Smooth muscle cell of the brain vasculature (primary cell): ENCODE data around the gene UBA52.

ENCODE experiments used
- DNase-seq: peaks from one replicate; pipeline ENCODE4 v3.0.0-alpha.2; 2012; ENCODE audit warnings: low read depth, low spot score

The UBA52 gene

DNA sequence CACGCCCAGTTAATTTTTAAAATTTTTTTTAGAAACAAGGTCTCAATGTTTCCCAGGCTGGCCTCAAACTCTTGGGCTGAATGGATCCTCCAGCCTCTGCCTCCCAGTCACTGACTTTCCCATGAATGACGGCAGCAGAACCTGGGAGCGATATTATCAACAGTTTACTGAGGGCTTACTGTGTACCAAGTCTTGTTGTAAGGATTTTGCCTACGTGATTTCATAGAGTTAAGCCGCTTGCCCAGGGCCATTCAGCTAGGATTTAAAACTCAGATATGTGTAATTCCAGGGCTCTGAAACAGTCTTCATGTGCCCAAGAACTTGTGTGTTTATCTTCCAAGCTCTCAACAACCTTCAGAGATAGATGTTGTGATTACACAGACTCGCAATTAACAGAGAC, 20.0 kb upstream of the UBA52 start:
- DNase-seq: no peak

GRCh38 chr19:18557411-18558201, 14.1 kb upstream of the UBA52 start, which contains the start of gene KXD1:
Gene KXD1, plus strand, starts transcription at chr19:18557870. Its CDS starts 4,187 bp downstream, at chr19:18562057.
- DNase-seq: peak; percentile 96

GRCh38 chr19:18558202-18558555, 13.5 kb upstream of the UBA52 start:
- DNase-seq: no peak

GRCh38 chr19:18558604-18559003, 13.1 kb upstream of the UBA52 start:
- no peak for DNase-seq

DNA sequence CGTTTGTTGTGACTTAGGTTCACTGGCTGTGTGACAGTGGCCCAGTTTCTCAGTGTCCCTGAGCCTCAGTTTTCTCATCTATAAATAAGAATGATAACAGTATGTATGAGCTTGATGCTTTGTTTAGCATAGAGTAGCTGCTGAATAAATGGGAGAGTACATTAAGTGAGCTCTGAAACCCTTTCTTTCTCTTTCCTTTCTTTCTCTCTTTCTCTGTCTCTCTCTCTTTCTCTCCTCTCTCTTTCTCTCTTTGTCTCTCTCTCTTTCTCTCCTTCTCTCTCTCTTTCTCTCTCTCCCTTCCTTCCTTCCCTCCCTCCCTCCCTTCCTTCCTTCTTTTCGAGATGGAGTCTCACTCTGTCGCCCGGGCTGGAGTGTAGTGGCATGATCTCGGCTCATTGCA, 12.0 kb upstream of the UBA52 start:
- no peak for DNase-seq

- DNase-seq: no peak
Observed at GRCh38 chr19:18562086-18562485, 9.6 kb upstream of the UBA52 start.

- no peak for DNase-seq
Observed at GRCh38 chr19:18566953-18567352, 4.7 kb upstream of the UBA52 start.

- no peak for DNase-seq
Observed at GRCh38 chr19:18568367-18568766, 3.3 kb upstream of the UBA52 start.

DNA sequence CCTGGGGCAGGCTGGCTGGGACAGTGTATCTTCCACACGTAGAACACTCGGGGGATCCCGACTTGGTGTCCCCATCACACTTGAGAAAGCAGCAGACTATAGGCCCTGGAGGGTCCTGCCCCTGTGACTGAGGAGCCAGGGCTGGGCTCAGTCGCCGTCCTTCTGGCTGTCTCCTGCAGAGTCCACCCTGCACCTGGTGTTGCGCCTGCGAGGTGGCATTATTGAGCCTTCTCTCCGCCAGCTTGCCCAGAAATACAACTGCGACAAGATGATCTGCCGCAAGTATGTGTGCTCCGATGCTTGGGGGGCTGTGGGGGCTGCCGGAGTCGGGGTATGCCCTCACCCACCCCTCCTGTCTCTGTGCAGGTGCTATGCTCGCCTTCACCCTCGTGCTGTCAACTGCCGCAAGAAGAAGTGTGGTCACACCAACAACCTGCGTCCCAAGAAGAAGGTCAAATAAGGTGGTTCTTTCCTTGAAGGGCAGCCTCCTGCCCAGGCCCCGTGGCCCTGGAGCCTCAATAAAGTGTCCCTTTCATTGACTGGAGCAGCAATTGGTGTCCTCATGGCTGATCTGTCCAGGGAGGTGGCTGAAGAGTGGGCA, 3.1 kb downstream of the UBA52 start:
- no peak for DNase-seq

DNA sequence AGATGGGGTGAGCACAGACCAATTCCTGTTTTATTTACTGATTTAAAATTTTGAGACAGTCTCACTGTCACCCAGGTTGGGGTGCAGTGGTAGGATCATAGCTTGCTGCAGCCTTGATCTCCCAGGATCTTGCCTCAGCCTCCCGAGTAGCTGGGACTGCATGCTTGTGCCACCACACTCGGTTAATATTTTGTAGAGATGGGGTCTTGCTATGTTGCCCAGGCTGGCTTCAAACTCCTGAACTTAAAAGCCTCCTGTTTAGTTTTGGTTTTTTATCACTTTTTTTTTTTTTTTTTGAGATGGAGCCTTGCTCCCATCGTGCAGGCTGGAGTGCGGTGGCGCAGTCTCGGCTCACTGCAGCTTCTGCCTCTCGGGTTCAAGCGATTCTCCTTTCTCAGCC, 4.7 kb downstream of the UBA52 start:
- no peak for DNase-seq

GRCh38 chr19:18577365-18577914, 5.8 kb downstream of the UBA52 start:
- no peak for DNase-seq

DNA sequence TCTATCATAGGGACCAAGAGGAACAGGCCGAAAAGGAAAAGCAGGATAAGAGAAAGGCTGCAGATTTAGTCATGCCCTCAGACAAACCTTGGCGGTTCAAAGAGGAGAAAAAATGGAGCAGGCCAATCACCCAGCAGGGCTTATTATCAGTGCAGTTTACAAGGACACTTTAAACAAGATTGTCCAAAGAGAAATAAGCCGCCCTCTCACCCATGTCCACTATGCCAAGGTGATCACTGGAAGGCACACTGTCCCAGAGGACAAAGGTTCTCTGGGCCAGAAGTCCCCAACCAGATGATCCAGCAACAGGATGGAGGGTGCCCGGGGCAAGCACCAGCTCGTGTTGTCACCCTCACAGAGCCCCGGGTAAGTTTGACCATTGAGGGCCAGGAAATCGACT, 8.7 kb downstream of the UBA52 start:
- no peak for DNase-seq

DNA sequence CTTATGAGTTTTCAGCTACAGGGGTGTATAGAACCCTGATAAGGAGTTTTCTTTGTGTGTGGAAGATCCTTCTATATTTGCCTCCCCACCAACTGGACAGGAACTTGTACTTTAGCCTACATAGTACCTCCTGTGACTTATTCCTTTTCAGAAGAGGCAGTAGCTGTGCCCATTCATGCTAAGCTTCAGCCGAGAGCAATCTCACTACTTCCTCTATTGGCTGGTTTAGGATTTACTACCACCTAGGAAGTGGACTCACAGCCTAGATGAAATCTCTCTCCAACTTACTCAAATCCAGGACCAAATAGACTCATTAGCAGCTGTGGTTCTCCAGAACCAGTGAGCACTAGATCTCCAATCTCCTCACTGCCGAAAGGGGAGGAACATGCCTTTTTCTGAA, 14.6 kb downstream of the UBA52 start:
- DNase-seq: no peak

DNA sequence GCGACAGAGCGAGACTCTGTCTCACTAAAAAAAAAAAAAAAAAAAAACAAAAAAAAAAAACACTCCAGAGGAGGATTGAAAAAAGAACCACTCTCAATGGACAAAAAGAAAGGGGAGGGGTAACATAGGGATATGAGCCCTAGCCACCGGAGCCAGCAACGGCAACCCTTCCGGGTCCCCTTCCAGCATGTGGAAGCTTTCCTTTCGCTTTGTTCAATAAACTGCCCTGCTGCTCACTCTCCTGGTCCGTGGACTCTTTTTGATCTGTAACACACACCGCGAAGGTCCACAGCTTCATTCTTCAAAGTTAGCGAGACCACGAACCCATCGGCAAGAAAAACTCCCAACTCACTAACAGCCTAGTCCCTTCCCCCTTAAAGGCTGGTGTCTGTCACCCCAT, 15.9 kb downstream of the UBA52 start:
- DNase-seq: no peak

- DNase-seq: no peak
Observed at GRCh38 chr19:18587962-18588610, 16.4 kb downstream of the UBA52 start.

DNA sequence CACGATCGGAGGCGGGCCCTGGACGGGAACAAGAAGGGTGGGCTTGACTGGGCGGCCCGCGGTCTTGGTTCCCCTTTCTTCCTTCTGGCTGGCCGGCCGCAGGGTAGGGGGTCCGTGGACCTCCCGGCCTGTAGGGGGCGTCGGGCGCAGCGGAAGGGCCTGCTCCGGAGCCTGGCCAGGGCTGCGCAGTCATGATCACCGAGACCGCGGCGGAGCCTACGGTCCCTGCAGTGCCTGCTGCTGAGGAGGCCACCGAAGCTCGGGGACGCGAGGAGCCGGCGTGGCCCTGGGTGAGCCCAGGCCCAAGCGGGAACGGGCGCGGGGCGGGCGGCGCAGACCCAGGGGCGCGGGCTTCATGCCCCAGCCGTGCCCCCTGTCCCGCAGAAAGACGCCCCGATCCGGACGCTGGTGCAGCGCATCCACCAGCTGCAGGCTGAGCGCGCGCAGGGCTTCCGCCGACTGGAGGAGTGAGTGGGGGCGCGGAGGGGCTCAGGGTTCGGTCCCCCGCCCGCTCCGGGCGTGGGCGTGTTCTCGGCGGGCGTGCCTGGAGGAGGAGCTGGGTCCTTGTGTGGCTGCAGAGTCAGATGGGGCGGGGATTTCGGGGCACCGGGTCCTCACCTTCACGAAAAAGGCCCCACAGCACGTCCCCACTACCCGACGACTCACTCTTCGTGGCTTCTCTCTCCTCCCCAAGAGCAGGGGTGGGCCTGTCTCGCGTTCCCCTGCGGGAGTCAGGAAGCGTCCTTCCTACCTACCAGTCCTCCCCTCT, 17.1 kb downstream of the UBA52 start, which contains the start of gene REX1BD:
REX1BD (plus strand) TSS at position 188 of the 769 bp plus-strand sequence; CDS start at position 192, 4 bp downstream.
- no peak for DNase-seq

DNA sequence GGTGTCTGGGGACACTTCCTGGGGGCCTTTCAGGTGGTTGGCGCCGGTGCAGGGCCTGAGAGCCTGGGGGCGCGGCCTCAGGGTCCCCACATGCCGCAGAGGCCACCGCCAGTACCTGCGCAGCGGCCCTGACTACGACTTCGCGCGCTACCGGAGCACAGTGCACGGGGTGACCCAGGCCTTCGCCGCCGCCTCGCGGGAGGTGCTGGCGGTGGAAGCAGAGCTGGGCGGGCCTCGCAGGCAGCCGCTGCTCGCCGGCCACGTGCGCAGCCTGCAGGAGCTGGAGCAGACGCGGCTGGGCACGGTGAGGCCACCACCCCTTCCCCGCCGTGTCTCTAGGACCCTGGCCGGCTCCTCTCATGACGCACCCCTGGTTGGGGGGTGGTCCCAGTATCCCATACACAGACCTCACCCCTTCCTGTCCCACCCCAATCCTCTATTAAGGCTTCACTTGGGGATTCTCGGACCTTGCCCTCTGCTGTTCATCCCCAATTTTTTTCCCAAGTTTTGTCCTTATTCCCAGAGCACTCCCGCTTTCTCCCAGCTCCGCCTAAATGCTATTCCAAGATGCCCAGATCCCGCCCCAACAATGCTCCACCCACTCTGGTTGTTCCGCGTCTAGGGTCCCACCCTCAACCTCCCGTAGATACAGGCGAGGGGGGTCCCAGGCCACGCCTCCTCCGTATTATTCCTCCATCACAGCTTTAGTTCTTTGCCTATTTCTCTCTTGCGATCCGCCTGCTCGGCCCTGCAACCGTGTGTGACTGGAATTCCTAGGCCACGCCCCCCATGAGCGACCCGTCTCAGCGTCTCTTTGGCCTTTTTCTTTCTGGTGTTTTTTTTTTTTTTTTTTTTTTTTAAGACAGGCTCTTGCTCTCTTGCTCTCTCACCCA, 18.0 kb downstream of the UBA52 start:
- no peak for DNase-seq

GRCh38 chr19:18590273-18591272, 18.9 kb downstream of the UBA52 start:
- no peak for DNase-seq

DNA sequence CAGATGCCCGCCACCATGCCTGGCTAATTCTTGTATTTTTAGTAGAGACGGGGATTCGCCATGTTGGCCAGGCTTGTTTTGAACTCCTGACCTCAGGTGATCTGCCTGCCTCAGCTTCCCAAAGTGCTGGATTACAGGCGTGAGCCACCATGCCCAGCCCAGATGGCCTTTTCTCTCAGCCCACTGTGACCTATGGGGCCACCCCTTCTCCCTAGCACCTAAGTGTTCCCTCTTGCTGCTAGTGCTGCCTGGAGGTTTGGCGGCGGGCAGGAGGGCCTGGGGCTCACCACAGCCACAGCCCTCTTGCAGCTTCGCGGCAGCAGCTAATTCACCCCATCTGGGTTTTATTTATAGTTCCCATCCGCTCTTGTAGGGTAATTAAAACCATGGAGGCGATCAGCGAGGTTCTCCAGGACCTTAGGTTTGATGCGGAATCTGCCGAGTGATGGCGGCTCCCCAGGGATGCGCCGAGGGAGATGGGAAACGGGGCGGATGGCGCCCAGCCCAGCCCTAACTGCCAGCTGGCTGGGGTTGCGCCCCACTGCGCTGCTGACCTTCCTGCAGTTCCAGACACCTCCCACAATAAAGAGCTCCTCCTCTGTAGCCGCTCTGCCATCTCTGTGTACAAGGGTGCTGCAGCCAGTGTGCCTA, 20.2 kb downstream of the UBA52 start:
- DNase-seq: no peak
